ENCODE results near the gene VSIG10.
"Not testable (repeated sequence)": the region's sequence is repeated elsewhere in the genome, so short reads cannot be mapped to it uniquely, and the experiment has no call there.

Gene VSIG10

DNA sequence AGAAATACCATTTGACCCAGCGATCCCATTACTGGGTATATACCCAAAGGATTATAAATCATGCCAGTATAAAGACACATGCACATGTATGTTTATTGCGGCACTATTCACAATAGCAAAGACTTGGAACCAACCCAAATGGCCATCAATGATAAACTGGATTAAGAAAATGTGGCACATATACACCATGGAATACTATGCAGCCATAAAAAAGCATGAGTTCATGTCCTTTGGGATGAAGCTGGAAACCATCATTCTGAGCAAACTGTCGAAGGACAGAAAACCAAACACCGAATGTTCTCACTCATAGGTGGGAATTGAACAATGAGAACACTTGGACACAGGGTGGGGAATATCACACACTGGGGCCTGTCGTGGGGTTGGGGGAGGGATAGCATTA, 25.6 kb upstream of the VSIG10 start:
- H3K9me3 ChIP-seq (ENCODE audit: control insufficient read depth, insufficient read depth, low read length); H3K27me3 ChIP-seq (ENCODE audit: control insufficient read depth, insufficient read depth, low read length); H3K4me1 ChIP-seq (ENCODE audit: control insufficient read depth, insufficient read depth, low read length); H3K36me3 ChIP-seq (ENCODE audit: control insufficient read depth, insufficient read depth, low read length); H3K9ac ChIP-seq (ENCODE audit: low read depth, low read length); H3K4me3 ChIP-seq (ENCODE audit: low read depth, low read length): not testable (repeated sequence)

DNA sequence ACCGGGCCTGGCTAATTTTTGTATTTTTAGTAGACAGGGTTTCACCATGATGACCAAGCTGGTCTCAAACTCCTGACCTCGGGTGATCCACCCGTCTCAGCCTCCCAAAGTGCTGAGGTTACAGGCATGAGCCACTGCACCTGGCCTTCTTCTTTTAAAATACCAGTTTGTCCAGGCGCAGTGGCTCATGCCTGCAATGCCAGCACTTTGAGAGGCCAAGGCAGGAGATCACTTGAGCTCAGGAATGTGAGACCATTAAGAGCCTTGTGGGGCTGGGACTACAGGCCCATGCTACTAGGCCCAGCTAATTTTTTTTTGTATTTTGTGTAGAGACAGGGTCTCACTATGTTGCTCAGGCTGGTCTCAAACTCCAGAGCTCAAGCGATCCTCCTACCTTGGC, 24.1 kb upstream of the VSIG10 start:
- H3K4me1 ChIP-seq (ENCODE audit: control insufficient read depth, insufficient read depth, low read length), result no peaks in the 10 kb centered on the region
- H3K4me3 ChIP-seq (ENCODE audit: low read depth, low read length), result no peak overlapping the region
- no peaks in the 10 kb centered on the region for H3K36me3 ChIP-seq (ENCODE audit: control insufficient read depth, insufficient read depth, low read length)
- H3K27me3 ChIP-seq (ENCODE audit: control insufficient read depth, insufficient read depth, low read length), result no peaks in the 10 kb centered on the region
- H3K9me3 ChIP-seq (ENCODE audit: control insufficient read depth, insufficient read depth, low read length), result no peaks in the 10 kb centered on the region
- H3K9ac ChIP-seq (ENCODE audit: low read depth, low read length), result no peak overlapping the region

GRCh38 chr12:118126119-118126757, 22.4 kb upstream of the VSIG10 start:
- no peak overlapping the region for H3K4me3 ChIP-seq (ENCODE audit: low read depth, low read length)
- no peaks in the 10 kb centered on the region for H3K27me3 ChIP-seq (ENCODE audit: control insufficient read depth, insufficient read depth, low read length)
- H3K4me1 ChIP-seq (ENCODE audit: control insufficient read depth, insufficient read depth, low read length), result peaks cover 2% of the 10 kb centered on the region
- no peaks in the 10 kb centered on the region for H3K36me3 ChIP-seq (ENCODE audit: control insufficient read depth, insufficient read depth, low read length)
- no peak overlapping the region for H3K9ac ChIP-seq (ENCODE audit: low read depth, low read length)
- H3K9me3 ChIP-seq (ENCODE audit: control insufficient read depth, insufficient read depth, low read length), result no peaks in the 10 kb centered on the region

DNA sequence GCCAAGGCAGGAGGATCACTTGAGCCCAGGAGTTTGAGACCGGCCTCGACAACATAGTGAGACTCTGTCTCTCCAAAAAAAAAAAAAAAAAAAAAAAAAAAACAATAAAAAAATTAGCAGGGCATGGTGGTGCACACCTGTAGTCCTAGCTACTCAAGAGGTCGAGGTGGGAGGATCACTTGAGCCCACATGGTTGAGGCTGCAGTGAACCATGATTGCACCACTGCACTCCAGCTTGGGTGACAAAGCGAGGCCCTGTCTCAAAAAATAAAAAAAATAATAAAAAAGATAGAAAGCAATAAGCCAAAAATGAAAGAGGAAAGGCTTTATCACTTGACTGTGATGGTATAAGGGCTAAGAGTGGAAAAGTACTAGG, 21.9 kb upstream of the VSIG10 start:
- H3K4me1 ChIP-seq (ENCODE audit: control insufficient read depth, insufficient read depth, low read length), result peaks cover 5% of the 10 kb centered on the region
- H3K36me3 ChIP-seq (ENCODE audit: control insufficient read depth, insufficient read depth, low read length), result no peaks in the 10 kb centered on the region
- H3K27me3 ChIP-seq (ENCODE audit: control insufficient read depth, insufficient read depth, low read length), result no peaks in the 10 kb centered on the region
- H3K9ac ChIP-seq (ENCODE audit: low read depth, low read length), result no peak overlapping the region
- no peaks in the 10 kb centered on the region for H3K9me3 ChIP-seq (ENCODE audit: control insufficient read depth, insufficient read depth, low read length)
- H3K4me3 ChIP-seq (ENCODE audit: low read depth, low read length), result no peak overlapping the region

- H3K9me3 ChIP-seq (ENCODE audit: control insufficient read depth, insufficient read depth, low read length), result no peaks in the 10 kb centered on the region
- no peaks in the 10 kb centered on the region for H3K27me3 ChIP-seq (ENCODE audit: control insufficient read depth, insufficient read depth, low read length)
- H3K9ac ChIP-seq (ENCODE audit: low read depth, low read length), result no peak overlapping the region
- peaks cover 8% of the 10 kb centered on the region for H3K4me1 ChIP-seq (ENCODE audit: control insufficient read depth, insufficient read depth, low read length)
- no peaks in the 10 kb centered on the region for H3K36me3 ChIP-seq (ENCODE audit: control insufficient read depth, insufficient read depth, low read length)
- no peak overlapping the region for H3K4me3 ChIP-seq (ENCODE audit: low read depth, low read length)
These were observed 20.6 kb upstream of the VSIG10 start for GRCh38 chr12:118124333-118124874.

- H3K36me3 ChIP-seq (ENCODE audit: control insufficient read depth, insufficient read depth, low read length), result no peaks in the 10 kb centered on the region
- H3K4me1 ChIP-seq (ENCODE audit: control insufficient read depth, insufficient read depth, low read length), result peaks cover 11% of the 10 kb centered on the region
- H3K4me3 ChIP-seq (ENCODE audit: low read depth, low read length), result no peak overlapping the region
- H3K27me3 ChIP-seq (ENCODE audit: control insufficient read depth, insufficient read depth, low read length), result no peaks in the 10 kb centered on the region
- H3K9me3 ChIP-seq (ENCODE audit: control insufficient read depth, insufficient read depth, low read length), result no peaks in the 10 kb centered on the region
- H3K9ac ChIP-seq (ENCODE audit: low read depth, low read length), result no peak overlapping the region
These were observed 18.5 kb upstream of the VSIG10 start for GRCh38 chr12:118122264-118122663.

DNA sequence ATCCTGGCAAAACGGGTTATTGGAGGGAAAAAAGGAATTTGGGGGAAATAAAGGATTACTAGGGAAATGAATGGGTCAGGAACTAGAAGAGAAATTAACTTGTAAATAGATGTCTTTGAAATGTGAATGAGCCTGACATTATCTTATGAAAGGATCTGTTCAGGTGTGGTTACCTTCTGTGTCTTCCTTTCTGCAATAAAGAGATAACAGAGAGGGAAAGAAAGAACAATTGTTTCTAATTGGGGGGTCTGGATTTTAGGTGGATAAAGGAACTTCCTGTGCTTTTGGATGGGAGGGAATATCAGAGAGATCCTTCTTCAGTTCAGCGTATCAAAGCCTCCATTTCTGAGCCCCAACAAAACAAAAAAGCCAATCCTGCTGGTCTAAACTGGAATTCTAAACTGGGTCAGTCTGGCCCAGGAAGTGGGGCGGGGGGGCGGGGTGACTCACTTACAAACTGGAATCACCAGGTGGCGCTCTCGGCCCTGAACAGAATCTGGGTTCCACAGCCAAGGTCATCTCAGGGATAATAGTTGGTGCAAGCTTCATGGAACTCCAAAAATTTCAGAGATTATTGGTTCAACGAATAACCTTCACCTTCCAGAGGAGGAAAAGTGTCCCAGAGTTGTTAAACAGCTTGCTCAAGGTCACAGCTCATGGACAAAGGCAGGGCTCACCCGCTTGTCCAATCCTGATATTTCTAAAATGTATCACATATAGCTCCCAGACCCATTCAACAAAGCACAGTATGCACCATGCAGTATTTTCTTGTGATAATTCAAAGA, 17.0 kb upstream of the VSIG10 start:
- no peaks in the 10 kb centered on the region for H3K36me3 ChIP-seq (ENCODE audit: control insufficient read depth, insufficient read depth, low read length)
- H3K4me3 ChIP-seq (ENCODE audit: low read depth, low read length), result no peak overlapping the region
- H3K9ac ChIP-seq (ENCODE audit: low read depth, low read length), result peak overlapping the region; percentile 18
- H3K27me3 ChIP-seq (ENCODE audit: control insufficient read depth, insufficient read depth, low read length), result no peaks in the 10 kb centered on the region
- peaks cover 13% of the 10 kb centered on the region for H3K4me1 ChIP-seq (ENCODE audit: control insufficient read depth, insufficient read depth, low read length)
- no peaks in the 10 kb centered on the region for H3K9me3 ChIP-seq (ENCODE audit: control insufficient read depth, insufficient read depth, low read length)

DNA sequence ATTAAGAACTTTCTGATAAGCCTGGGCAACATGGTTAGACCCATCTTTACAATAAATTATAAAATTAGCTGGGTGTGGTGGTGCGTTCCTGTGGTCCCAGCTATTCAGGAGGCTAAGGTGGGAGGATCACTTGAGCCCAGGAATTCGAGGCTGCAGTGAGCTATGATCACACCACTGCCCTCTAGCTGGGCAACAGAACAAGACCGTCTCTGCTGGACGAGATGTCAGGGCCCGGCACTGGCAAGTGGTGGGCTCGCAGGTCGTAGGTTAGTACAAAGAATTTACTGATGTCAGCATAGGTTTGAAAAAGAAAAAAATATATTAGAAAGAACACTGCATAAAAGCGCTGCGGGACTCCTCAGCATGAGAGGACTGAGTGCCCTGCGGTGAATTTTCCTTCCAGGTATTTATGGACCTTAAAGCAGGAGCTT, 15.7 kb upstream of the VSIG10 start:
- no peaks in the 10 kb centered on the region for H3K36me3 ChIP-seq (ENCODE audit: control insufficient read depth, insufficient read depth, low read length)
- H3K9ac ChIP-seq (ENCODE audit: low read depth, low read length), result peak overlapping the region; percentile 29
- peaks cover 13% of the 10 kb centered on the region for H3K4me1 ChIP-seq (ENCODE audit: control insufficient read depth, insufficient read depth, low read length)
- H3K9me3 ChIP-seq (ENCODE audit: control insufficient read depth, insufficient read depth, low read length), result peaks cover 8% of the 10 kb centered on the region
- peak overlapping the region; percentile 31 for H3K4me3 ChIP-seq (ENCODE audit: low read depth, low read length)
- no peaks in the 10 kb centered on the region for H3K27me3 ChIP-seq (ENCODE audit: control insufficient read depth, insufficient read depth, low read length)

DNA sequence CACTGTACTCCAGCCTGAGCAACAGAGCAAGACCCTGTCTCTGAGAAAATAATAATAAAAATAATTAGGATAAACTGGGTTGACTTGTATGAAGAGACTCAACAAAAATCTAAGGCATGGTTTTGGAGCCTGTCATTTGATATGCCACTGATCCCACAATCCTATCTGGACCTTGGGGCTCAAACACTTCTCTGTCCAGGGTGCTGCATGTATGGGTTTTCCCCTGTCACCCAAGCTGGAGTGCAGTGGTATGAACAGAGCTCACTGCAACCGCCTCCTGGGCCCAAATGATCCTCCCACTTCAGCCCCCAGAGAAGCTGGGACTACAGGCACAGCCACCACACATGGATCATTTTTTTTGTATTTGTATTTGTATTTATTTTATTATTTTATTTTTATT, 5.3 kb upstream of the VSIG10 start:
- Histone ChIP-seq H3K9ac (ENCODE audit: low read depth, low read length) (no peak overlapping the region), H3K27me3 (ENCODE audit: control insufficient read depth, insufficient read depth, low read length) (no peaks in the 10 kb centered on the region), H3K36me3 (ENCODE audit: control insufficient read depth, insufficient read depth, low read length) (no peaks in the 10 kb centered on the region), H3K4me1 (ENCODE audit: control insufficient read depth, insufficient read depth, low read length) (peaks cover 3% of the 10 kb centered on the region), H3K9me3 (ENCODE audit: control insufficient read depth, insufficient read depth, low read length) (no peaks in the 10 kb centered on the region), H3K4me3 (ENCODE audit: low read depth, low read length) (no peak overlapping the region)

DNA sequence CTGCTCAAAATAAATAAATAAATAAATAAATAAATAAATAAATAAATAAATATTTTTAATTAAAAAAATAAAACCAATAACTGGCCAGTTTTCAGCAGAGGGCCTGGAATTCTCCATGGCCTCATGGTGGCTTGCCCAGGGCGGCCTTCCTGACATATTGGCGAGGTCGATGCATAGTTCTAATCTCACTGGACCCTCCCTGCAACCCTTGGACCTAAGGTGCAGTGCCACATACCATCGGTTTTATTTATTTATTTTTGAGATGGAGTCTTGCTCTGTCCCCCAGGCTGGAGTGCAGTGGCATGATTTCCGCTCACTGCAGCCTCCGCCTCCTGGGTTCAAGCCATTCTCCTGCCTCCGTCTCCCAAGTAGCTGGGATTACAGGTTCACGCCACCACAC, 3.9 kb upstream of the VSIG10 start:
- Histone ChIP-seq H3K4me1 (ENCODE audit: control insufficient read depth, insufficient read depth, low read length) (peaks cover 3% of the 10 kb centered on the region), H3K4me3 (ENCODE audit: low read depth, low read length) (no peak overlapping the region), H3K9ac (ENCODE audit: low read depth, low read length) (no peak overlapping the region), H3K36me3 (ENCODE audit: control insufficient read depth, insufficient read depth, low read length) (no peaks in the 10 kb centered on the region), H3K9me3 (ENCODE audit: control insufficient read depth, insufficient read depth, low read length) (no peaks in the 10 kb centered on the region), H3K27me3 (ENCODE audit: control insufficient read depth, insufficient read depth, low read length) (no peaks in the 10 kb centered on the region)

DNA sequence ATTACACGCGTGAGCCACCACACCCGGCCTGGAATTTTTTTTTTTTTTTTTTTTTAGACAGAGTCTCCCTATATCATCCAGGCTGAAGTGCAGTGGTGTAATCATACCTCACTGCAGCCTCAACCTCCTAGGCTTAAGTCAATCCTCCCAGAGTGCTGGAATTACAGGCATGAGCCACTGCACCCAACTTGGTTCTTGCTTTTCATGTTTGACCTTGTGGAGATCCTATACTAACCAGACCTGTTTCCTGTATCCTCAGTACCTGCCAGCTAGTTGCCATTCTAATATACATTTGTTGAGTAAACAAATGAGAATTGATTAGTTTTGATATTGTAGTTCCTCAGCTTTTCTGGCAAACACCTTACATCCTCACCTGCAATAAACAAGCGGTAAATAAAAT, 3.2 kb upstream of the VSIG10 start:
- peaks cover 7% of the 10 kb centered on the region for H3K4me1 ChIP-seq (ENCODE audit: control insufficient read depth, insufficient read depth, low read length)
- H3K9me3 ChIP-seq (ENCODE audit: control insufficient read depth, insufficient read depth, low read length), result no peaks in the 10 kb centered on the region
- no peaks in the 10 kb centered on the region for H3K36me3 ChIP-seq (ENCODE audit: control insufficient read depth, insufficient read depth, low read length)
- H3K4me3 ChIP-seq (ENCODE audit: low read depth, low read length), result no peak overlapping the region
- H3K27me3 ChIP-seq (ENCODE audit: control insufficient read depth, insufficient read depth, low read length), result no peaks in the 10 kb centered on the region
- H3K9ac ChIP-seq (ENCODE audit: low read depth, low read length), result no peak overlapping the region

DNA sequence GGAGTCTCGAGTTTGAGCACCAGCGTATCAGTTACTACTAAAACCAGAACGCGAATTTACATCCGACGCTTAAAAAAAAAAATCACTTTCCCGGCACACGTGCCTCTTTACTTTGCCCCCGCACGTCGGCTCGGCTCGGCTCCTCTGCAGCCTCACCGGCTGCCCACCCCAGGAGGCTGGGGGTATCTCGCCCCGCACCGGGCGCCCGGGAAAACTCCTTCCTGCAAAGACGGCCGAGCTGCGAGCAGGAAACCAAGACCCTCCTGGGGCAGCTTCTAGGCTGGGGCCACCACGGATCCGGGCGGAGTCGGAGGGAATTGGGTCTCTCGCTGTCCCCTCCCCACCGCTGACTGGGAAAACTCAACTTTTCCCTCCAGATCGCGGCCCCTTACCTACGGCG, 610 bp downstream of the VSIG10 start:
- Histone ChIP-seq H3K4me1 (ENCODE audit: control insufficient read depth, insufficient read depth, low read length) (peaks cover 11% of the 10 kb centered on the region), H3K36me3 (ENCODE audit: control insufficient read depth, insufficient read depth, low read length) (peaks cover 11% of the 10 kb centered on the region), H3K27me3 (ENCODE audit: control insufficient read depth, insufficient read depth, low read length) (no peaks in the 10 kb centered on the region), H3K9me3 (ENCODE audit: control insufficient read depth, insufficient read depth, low read length) (no peaks in the 10 kb centered on the region), H3K9ac (ENCODE audit: low read depth, low read length) (peak overlapping the region; percentile 97), H3K4me3 (ENCODE audit: low read depth, low read length) (peak overlapping the region; percentile 61)
